ENCODE results near the gene MTHFD2.

MTHFD2 gene

GRCh38 chr2:74216642-74217041, 18.2 kb downstream of the MTHFD2 start:
- H3K36me3 ChIP-seq = peaks cover 16% of the 10 kb centered on the region
- TF ChIP-seq CTCF (IDR thresholded peaks at IDR 0.05) = no peak
- no peaks in the 10 kb centered on the region for H3K9me3 ChIP-seq
- no peak overlapping the region for H3K27ac ChIP-seq
- H3K27me3 ChIP-seq = no peaks in the 10 kb centered on the region
- no peak overlapping the region for H3K4me3 ChIP-seq (ENCODE audit: low read depth in 1 of 2, low read length in 1 of 2)
- no peaks in the 10 kb centered on the region for H3K4me1 ChIP-seq (ENCODE audit: control insufficient read depth in 1 of 2, insufficient read depth in 1 of 2, low read depth in 1 of 2, low read length in 1 of 2)

- Histone ChIP-seq H3K4me3 (ENCODE audit: low read depth in 1 of 2, low read length in 1 of 2) (no peak overlapping the region), H3K27ac (no peak overlapping the region), H3K36me3 (peaks cover 9% of the 10 kb centered on the region), H3K4me1 (ENCODE audit: control insufficient read depth in 1 of 2, insufficient read depth in 1 of 2, low read depth in 1 of 2, low read length in 1 of 2) (peaks cover 4 to 5% of the 10 kb centered on the region in 2 experiments), H3K27me3 (no peaks in the 10 kb centered on the region), H3K9me3 (no peaks in the 10 kb centered on the region)
- no peak for TF ChIP-seq CTCF (IDR thresholded peaks at IDR 0.05)
Observed at GRCh38 chr2:74219846-74220486, 21.6 kb downstream of the MTHFD2 start.

DNA sequence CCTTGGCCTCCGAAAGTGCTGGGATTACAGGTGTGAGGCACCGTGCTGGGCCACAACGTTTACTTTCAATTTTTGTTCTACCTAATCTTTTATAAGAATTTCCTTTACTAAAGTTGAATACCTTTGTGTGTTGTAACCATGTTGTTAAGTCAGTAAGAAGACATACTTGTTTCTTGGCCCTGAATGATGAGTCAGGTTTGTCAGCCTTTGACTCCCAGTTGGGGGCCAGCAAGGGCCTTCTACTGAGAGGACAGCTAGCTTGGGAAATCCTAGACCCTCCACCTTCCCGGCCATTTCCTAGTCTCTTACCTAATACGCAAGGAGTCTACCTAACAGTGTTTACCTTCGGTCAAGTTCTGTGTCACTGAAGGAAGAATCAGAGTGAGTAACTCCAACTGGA, 22.7 kb downstream of the MTHFD2 start:
- H3K9me3 ChIP-seq = no peaks in the 10 kb centered on the region

GRCh38 chr2:74221604-74222299, 23.3 kb downstream of the MTHFD2 start:
- Histone ChIP-seq H3K27ac (no peak overlapping the region), H3K27me3 (no peaks in the 10 kb centered on the region), H3K9me3 (no peaks in the 10 kb centered on the region), H3K4me1 (ENCODE audit: control insufficient read depth in 1 of 2, insufficient read depth in 1 of 2, low read depth in 1 of 2, low read length in 1 of 2) (peaks cover 4 to 5% of the 10 kb centered on the region in 2 experiments), H3K4me3 (ENCODE audit: low read depth in 1 of 2, low read length in 1 of 2) (no peak overlapping the region), H3K36me3 (peaks cover 4% of the 10 kb centered on the region)
- TF ChIP-seq CTCF (IDR thresholded peaks at IDR 0.05) = no peak

More for the DNA sequence above, 22.7 kb downstream of the MTHFD2 start:
- H3K27me3 ChIP-seq = no peaks in the 10 kb centered on the region
- H3K4me3 ChIP-seq (ENCODE audit: low read depth in 1 of 2, low read length in 1 of 2) = no peak overlapping the region
- H3K4me1 ChIP-seq (ENCODE audit: control insufficient read depth in 1 of 2, insufficient read depth in 1 of 2, low read depth in 1 of 2, low read length in 1 of 2) = peaks cover 4 to 5% of the 10 kb centered on the region in 2 experiments
- peaks cover 4% of the 10 kb centered on the region for H3K36me3 ChIP-seq
- no peak for TF ChIP-seq CTCF (IDR thresholded peaks at IDR 0.05)
- no peak overlapping the region for H3K27ac ChIP-seq

DNA sequence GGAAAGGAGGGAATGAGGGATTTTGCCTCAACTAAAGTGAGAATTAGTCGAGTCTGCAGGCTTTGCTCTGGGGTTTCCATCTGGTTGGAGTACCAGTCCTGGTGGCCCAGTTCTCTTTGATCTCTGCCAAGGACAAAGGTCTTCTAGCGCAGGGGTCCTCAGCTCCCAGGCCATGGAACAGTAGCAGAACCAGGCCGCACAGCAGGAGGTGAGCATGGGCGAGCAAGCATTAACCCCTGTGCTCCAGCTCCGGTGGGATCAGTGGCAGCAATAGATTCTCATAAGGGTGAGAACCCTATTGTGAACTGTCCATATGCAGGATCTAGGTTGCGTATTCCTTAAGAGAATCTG, 23.9 kb downstream of the MTHFD2 start:
- H3K9me3 ChIP-seq = no peaks in the 10 kb centered on the region
- peaks cover 4% of the 10 kb centered on the region for H3K36me3 ChIP-seq
- H3K4me1 ChIP-seq (ENCODE audit: control insufficient read depth in 1 of 2, insufficient read depth in 1 of 2, low read depth in 1 of 2, low read length in 1 of 2) = peaks cover 4 to 5% of the 10 kb centered on the region in 2 experiments
- no peaks in the 10 kb centered on the region for H3K27me3 ChIP-seq
- no peak overlapping the region for H3K4me3 ChIP-seq (ENCODE audit: low read depth in 1 of 2, low read length in 1 of 2)
- H3K27ac ChIP-seq = no peak overlapping the region
- TF ChIP-seq CTCF (IDR thresholded peaks at IDR 0.05) = no peak
